Fibroblast of lung (primary cell): ENCODE data around the gene MTA1.

Source experiments
- CTCF ChIP-seq, 2 donors: IDR thresholded peaks in 1 of 2; conservative IDR thresholded peaks in 1 of 2; 1 replicate in 1 of 2; 2 replicates in 1 of 2; pipeline ENCODE4 v1.5.1; 2011 to 2012; ENCODE audit warnings: low read length in 2 of 2, control low read depth in 1 of 2, inconsistent platforms in 1 of 2, low read depth in 1 of 2, mild to moderate bottlenecking in 1 of 2
- EZH2 ChIP-seq: IDR thresholded peaks from 2 replicates; pipeline ENCODE4 v1.5.1; 2012; ENCODE audit warnings: low read length, control low read depth, mild to moderate bottlenecking; ENCODE audit errors: missing control alignments

DNA sequence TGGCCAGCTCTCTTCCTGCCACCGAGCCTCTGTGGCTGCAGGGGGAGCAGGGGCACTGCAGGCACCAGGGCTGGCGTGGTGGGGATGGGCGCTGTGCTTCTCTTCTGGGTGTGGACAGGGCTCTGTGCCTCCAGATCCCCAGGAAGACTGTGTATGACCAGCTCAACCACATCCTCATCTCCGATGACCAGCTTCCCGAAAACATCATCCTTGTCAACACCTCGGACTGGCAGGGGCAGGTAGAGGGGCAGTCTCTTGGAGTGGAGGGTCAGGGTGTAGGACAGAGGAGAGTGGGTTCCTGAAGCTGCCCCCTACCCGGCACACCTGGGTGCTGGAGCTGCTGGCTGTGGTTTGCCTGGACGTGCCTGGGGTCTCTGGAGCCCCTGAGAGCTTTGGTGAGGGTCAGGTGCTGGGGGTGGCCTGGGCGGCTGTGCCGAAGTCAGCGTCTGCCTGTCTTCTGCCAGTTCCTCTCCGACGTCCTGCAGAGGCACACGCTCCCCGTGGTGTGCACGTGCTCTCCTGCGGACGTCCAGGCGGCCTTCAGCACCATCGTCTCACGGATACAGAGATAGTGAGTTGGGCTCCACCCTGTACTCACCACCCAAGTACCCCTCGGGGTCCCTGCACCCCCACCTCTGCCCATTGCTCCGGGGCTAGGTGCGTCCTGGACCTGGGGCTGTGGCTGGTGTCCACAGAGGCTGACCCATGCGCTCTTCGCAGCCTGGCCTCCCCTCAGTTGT lies 37.1 kb upstream of the MTA1 start:
- no peak for TF ChIP-seq CTCF (conservative IDR thresholded peaks at IDR 0.05 in 1 of 2, IDR thresholded peaks at IDR 0.05 in 1 of 2; ENCODE audit: low read depth in 1 of 2, low read length in 2 of 2)
- TF ChIP-seq EZH2 = no peak
